GM18498 (cell line): ENCODE results near the gene HMOX1.
"Not testable (repeated sequence)": the region's sequence is repeated elsewhere in the genome, so short reads cannot be mapped to it uniquely, and the experiment has no call there.

Experiments used
- ATAC-seq: cut with Tn5 transposase; IDR thresholded peaks from one replicate; pipeline ENCODE4 v1.9.1; 2021; ENCODE audit warnings: mild to moderate bottlenecking, moderate library complexity; ENCODE audit not compliant: unreplicated experiment

HMOX1 gene

DNA sequence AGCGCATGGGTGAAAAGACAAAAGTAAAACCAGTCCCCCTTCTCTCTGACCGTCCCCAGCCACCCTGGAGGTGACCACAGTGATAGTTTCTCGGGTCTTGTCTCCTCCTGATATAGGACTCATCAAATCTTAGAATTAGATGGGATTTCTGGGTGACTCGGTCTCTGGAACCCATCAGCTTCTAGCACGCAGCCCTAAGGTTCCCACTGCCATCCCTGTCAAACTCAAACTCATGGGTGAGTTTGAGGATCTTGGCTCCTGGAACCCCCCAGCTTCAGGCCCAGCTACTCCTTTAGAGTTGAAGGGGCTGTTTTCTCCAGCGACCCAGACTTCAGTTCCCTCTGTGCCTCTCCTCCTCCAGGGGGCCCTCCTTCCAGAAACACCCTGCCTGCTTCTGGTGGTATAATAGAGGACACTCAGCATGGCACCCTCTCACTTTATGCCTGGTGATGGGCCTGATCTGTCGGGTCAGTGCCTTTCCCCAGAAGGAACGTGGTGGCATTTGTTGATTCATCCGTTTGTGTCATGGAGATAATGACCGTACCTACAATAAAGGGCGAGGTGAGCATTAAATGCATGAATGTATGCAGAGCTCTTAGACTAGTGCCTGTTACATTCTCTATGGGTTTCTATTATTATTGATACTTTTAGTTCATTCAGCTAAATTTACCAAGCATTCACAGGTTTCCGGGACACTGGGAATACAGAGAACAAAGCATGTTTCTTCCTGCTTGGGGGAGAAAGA lies 50.8 kb downstream of the HMOX1 start:
- no peak for ATAC-seq

DNA sequence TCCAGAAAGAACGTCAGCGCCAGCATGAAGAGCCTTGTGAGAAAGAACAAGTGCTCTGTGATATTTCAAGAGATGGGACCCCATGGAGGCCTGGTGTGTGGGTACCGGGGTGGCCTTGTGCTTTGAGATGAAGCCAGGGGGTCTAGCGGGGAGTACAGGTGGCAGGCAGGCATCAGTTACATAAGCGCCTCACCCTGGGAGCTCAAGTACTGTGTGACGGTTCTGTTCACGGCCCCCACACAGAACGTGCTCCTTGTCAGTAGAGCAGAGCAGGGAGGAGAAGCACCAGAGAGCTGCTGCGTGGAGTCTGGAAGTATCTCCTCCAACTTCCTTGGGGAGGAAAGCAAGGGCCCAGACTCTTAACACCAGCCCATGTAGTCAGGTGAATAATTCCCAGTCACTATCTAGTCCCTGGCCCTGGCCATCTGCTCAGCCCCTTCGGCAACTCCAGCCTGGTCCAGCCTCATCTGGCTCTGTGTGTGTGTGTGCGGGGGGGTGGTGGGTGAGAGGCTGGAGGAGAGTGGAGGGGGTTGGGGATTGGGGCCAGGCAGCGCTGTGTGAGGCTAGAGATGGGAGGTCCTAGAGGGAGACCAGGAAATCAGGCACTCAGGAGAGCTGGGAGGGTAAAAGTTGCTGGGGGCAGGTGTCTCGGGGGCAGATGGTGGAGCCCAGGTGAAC lies 51.5 kb downstream of the HMOX1 start:
- no peak for ATAC-seq

DNA sequence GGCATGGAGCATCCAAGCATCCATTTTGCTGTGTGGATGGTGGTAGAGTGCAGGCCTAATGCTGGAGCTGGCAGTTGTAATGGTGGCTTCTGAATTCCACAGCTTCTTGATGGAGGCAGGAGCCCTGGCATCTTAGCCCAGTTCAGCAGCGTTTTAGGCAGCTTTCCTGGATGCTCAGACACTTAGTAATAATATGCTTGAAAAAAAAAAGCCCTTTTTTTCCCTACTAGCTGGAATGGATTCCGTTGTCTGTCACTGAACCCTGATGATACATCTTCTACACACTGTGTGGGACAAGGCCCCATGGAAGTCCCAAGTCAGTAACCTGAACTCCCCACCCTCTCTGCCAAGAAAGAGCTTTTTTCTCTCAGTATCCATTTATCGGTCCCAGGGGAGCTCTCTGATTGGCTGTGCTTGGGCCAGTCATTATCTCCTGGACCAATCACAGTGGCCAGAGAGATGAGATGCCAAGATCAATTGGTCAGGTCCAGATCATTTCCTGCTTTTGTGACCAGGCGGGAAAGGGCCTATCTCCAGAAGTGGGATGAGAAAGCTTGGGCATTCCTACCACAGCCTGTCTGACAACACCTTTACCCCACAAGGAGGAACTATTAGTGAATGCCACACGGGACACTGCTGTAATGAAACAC lies 53.3 kb downstream of the HMOX1 start:
- no peak for ATAC-seq

DNA sequence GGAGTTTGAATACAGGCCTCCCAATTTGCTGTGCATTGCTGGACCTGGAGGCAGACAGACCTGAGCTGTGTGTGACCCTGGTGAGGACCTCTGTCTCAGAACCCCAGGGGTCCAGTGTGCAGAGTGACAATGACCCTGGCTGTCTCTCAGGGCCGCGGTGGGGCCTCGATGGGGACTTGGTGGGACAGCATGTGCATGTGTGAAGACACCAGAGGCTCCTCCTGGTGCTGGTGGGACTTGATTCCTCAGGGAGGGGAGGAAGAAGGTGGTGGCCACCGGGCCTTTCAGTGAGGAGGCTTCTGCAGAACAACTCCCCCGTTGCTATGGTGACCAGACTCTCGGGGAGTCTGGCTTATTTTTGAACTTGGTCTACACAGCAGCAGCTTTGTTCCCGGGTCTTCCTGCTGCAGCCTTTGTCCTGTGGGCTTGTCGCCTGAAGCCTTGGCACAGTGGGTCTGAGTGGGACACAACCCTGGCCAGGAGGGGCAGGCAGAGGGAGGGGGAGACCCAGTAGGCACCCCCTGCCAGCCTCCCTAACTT lies 54.4 kb downstream of the HMOX1 start:
- no peak for ATAC-seq

DNA sequence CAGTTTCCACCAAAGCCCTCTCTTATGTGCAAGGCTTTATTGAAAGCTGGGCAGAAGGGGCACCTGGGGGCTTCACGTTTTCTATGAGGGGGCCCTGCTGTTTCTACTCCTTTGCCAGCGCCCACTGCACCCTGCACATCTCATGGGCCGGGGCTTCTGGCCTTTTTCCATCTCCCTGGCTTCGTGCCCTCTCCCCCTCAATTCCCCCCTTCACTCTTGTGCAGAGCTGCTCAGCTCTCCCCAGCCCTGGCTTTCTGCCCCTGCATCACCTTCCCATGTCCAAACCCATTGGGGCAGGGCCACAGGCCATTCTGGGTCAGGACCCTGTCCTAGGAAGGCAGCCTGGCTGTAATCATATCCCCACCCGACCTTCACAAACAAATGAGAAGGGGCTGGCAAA lies 55.5 kb downstream of the HMOX1 start:
- no peak for ATAC-seq

DNA sequence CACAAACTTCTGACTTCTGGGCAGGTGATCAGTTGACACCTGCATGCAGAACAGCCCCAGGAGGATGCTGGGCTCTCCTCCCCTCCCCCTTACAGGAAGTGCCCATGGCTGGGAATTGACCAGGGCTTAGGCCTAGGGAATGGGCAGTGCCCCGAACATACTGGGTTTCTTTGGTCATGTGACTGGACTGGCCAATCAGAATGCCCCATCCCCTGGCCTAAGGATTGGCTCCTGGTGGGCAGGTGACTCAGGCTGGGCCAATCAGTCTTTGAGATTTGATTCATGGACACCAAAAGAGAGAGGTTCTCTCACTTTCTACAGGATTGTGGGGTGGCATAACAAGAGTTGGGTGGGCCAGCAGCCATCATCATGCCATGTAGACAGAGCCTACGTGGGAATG lies 56.2 kb downstream of the HMOX1 start:
- no peak for ATAC-seq

DNA sequence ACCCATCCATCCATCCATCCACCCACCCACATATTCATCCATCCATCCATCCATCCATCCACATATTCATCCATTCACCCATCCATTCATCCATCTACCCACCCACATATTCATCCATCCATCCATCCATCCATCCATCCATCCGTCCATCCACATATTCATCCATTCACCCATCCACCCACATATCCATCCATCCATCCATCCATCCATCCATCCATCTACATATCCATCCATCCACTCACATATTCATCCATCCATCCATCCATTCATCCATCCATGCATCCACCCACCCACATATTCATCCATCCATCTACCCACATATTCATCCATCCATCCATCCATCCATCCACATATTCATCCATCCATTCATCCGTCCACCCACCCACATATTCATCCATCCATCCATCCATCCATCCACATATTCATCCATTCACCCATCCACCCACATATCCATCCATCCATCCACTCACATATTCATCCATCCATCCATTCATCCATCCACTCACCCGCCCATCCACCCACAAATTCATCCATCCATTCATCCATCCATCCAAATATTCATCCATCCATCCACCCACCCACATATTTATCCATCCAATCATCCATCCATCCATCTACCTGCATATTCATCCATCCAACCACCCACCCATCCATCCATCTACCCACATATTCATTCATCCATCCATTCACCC lies 57.9 kb downstream of the HMOX1 start:
- not testable (repeated sequence) for ATAC-seq

DNA sequence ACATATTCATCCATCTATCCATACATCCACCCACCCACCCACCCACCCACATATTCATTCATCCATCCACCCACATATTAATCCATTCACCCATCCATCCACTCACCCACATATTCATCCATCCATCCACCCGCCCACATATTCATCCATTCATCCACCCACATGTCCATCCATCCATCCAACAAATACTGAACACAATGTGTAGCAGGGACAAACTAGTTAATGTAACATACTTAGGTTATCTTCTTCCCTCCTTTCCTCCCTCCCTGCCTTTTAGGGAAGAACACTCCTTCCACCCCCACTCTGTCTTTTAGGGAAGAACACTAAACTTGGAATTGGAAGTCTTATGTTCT lies 58.4 kb downstream of the HMOX1 start:
- ATAC-seq: no peak

DNA sequence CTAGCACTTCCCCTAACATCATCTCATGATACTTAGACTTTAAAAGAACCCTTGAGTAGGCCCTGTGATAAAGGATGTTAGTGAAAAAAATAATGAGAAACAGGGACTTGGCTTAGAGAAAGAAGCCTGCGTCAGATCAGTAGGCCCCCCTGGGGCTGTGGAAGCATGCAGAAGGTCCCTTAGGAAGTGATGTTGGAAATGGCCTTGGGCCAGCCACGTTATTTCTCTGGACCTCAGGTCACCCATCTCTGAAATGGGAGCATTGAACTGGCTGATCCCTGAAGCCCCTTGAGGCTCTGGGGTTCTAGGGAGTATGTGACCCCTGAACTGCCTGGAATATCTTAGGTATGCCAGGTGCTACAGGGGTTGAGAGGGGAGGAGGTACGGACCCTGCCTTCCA lies 59.2 kb downstream of the HMOX1 start:
- no peak for ATAC-seq

DNA sequence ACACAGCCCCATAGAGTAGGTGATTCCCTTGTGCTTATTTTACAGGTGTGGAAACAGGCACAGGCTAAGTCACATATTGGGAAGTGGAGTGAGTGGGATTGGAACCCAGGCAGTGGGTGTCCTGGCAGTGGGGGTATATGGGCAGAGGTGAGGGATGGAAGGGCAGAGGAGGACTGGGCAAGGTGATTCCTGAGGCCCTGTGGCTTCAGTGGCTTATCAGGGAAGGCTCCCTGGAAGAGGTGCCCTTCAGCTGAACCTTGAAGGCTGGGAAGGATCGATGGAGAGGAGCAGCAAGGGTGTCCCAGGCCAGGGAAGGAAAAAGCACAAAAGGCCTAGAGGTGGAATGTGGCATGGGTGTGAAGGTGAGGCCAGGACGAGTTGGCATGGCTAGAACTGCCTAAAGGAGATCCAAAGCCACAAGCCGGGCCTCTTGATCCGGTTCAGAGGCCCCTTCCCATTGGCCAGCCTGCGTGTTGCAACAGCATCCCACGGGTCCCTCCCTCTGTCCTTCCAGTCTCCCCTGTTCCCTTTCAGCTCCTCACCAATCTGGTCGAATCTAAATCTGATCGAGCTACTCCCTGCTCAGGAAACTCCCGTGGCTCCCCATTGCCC lies 60.7 kb downstream of the HMOX1 start:
- ATAC-seq: no peak

DNA sequence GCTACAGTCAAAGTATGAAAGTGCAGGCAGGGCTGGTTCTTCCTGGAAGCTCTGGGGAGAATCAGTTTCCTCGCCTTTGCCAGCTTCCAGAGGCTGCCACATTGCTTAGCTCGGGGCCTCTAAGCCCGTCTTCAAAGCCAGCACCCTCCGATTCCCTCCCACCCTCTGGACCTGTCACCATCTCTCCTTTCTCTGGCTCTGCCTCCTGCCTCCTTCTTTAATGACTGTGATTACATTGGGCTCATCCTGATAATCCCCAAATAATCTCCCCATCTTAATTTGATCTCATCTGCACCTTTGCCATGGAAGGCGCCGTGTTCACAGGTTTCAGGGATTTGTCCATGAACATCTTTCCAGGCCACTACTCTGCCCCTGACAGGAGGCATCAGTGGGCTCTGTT lies 61.6 kb downstream of the HMOX1 start:
- no peak for ATAC-seq

DNA sequence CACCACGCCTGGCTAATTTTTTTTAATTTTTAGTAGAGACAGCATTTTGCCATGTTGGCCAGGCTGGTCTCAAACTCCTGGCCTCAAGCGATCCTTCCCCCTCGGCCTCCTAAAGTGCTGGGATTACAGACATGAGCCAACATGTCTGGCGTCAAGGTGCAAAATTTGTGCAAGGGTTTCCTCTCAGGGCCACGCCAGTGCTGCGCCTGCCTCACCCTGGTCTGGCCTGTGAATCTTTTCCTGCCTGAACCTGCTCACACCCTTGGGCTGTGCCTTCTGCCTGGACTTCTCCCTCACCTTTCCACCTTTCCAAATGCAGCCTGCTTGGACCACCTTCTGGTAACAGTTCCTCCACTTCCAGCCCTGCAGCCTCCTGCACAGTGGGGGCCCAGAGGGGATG lies 62.4 kb downstream of the HMOX1 start:
- no peak for ATAC-seq
